GM12878 (cell line): ENCODE results near the gene RAB3A.

ENCODE experiments used
- ATF3 ChIP-seq: IDR thresholded peaks from 2 replicates; pipeline ENCODE4 v1.6.1; 2011; ENCODE audit warnings: low read depth, mild to moderate bottlenecking, low read length, moderate library complexity, borderline replicate concordance; ENCODE audit errors: extremely low read depth
- CHD4 ChIP-seq: fragments of 200-600 bp; sonication (generic); IDR thresholded peaks from 2 replicates; pipeline ENCODE4 v1.6.1; 2016; ENCODE audit warnings: mild to moderate bottlenecking
- CTCF ChIP-seq, 3 experiments: IDR thresholded peaks in 2 of 3; conservative IDR thresholded peaks in 1 of 3; 2 replicates each; pipeline ENCODE4 v1.5.1; 2011; ENCODE audit warnings: low read depth in 3 of 3, low read length in 3 of 3, mild to moderate bottlenecking in 3 of 3, control low read depth in 2 of 3, moderate library complexity in 2 of 3, inconsistent platforms in 1 of 3, mixed read lengths in 1 of 3; ENCODE audit not compliant: control insufficient read depth in 2 of 3, insufficient read depth in 1 of 3; ENCODE audit errors: extremely low read depth in 1 of 3
- EP300 ChIP-seq, 2 experiments: fragments of 150-350 bp in 1 of 2; IDR thresholded peaks; 2 replicates each; pipeline ENCODE4 v1.6.1; 2011 to 2012; ENCODE audit warnings: low read depth in 2 of 2, low read length in 2 of 2, borderline replicate concordance in 1 of 2, improper control_type of control experiment in 1 of 2, inconsistent platforms in 1 of 2; ENCODE audit not compliant: control insufficient read depth in 1 of 2
- EZH2 ChIP-seq: IDR thresholded peaks from 2 replicates; pipeline ENCODE4 v1.6.1; 2012; ENCODE audit warnings: low read depth, mild to moderate bottlenecking, control low read depth, inconsistent platforms, low read length, borderline replicate concordance; ENCODE audit not compliant: control insufficient read depth
- LARP7 ChIP-seq: fragments of 450-650 bp; IDR thresholded peaks from 2 replicates; pipeline ENCODE4 v1.6.1; 2017; ENCODE audit warnings: mild to moderate bottlenecking
- NRF1 ChIP-seq: conservative IDR thresholded peaks from 2 replicates; pipeline ENCODE4 v1.6.1; 2011; ENCODE audit warnings: mild to moderate bottlenecking, low read depth, low read length, improper control_type of control experiment
- POLR2A ChIP-seq: IDR thresholded peaks from 2 replicates; pipeline ENCODE4 v1.6.1; 2011; ENCODE audit warnings: low read depth, mild to moderate bottlenecking, low read length
- POLR2AphosphoS5 ChIP-seq: IDR thresholded peaks from 2 replicates; pipeline ENCODE4 v1.6.1; 2011; ENCODE audit warnings: mild to moderate bottlenecking, low read length, inconsistent platforms
- RB1 ChIP-seq: fragments of 450-650 bp; formaldehyde crosslinking; IDR thresholded peaks from 2 replicates; pipeline ENCODE4 v1.6.1; 2017; ENCODE audit warnings: mild to moderate bottlenecking, borderline replicate concordance
- RBBP5 ChIP-seq: fragments of 200-600 bp; sonication (generic); conservative IDR thresholded peaks from 2 replicates; pipeline ENCODE4 v1.6.1; 2016
- RFX5 ChIP-seq: IDR thresholded peaks from 2 replicates; pipeline ENCODE4 v1.6.1; 2011; ENCODE audit warnings: low read depth, low read length, improper control_type of control experiment
- TCF3 ChIP-seq: IDR thresholded peaks from 2 replicates; pipeline ENCODE4 v1.6.1; 2012; ENCODE audit warnings: low read depth, mild to moderate bottlenecking, low read length, borderline replicate concordance; ENCODE audit not compliant: insufficient read depth
- ZNF274 ChIP-seq: IDR thresholded peaks from one replicate; pipeline ENCODE4 v1.8.0; 2011; ENCODE audit not compliant: insufficient read length, insufficient read depth

GRCh38 chr19:18152442-18152816 lies 51.4 kb downstream of the RAB3A start:
- TF ChIP-seq RBBP5, result no peak
- TF ChIP-seq CHD4, result no peak
- TF ChIP-seq LARP7, result no peak; the same call in 1 of the 2 replicates
- no peak for TF ChIP-seq ZNF274
- peak; percentile 79 to 90 (median 85) for TF ChIP-seq CTCF (IDR thresholded peaks at IDR 0.05 in 2 of 3, conservative IDR thresholded peaks at IDR 0.05 in 1 of 3; ENCODE audit: control insufficient read depth in 2 of 3, extremely low read depth in 1 of 3, insufficient read depth in 1 of 3, low read depth in 3 of 3, low read length in 3 of 3)
- no peak for TF ChIP-seq ATF3
- no peak for TF ChIP-seq EZH2
- peak; percentile 63; the same call in 1 of the 2 replicates for TF ChIP-seq POLR2AphosphoS5
- TF ChIP-seq RB1, result peak; percentile 14
- TF ChIP-seq POLR2A, result peak; percentile 68
- TF ChIP-seq NRF1, result no peak
- TF ChIP-seq TCF3, result 0 out of 2 replicates have a peak, but pooled peaks have one; percentile 6
- TF ChIP-seq RFX5, result peak; percentile 57; the same call in 1 of the 2 replicates
- peak in 1 of 2 experiments; percentile 7; a peak in 1 of 4 replicates for TF ChIP-seq EP300 (IDR thresholded peaks at IDR 0.05; ENCODE audit: borderline replicate concordance in 1 of 2, control insufficient read depth in 1 of 2, low read depth in 2 of 2, low read length in 2 of 2)
